Natural killer cell (primary cell): ENCODE data around the gene COLQ. TPM values are rescaled to one million over a fixed set of nuclear protein-coding genes. Genes with fewer than 3 reads are reported as not detected.

Experiments used
- ATAC-seq, 3 donors: fragments of 150-1000 bp in 2 of 3; fragments of 200-7000 bp in 1 of 3; cut with Tn5 transposase; 1 replicate in 1 of 3; 2 replicates in 2 of 3; pipeline ENCODE4 v1.10.0; 2021; ENCODE audit warnings: mild to moderate bottlenecking in 2 of 3, moderate library complexity in 2 of 3
- DNase-seq, 2 donors: peaks; one replicate each; pipeline versions ENCODE4 v3.0.0 to v3.0.0-alpha.2; 2013 to 2021; ENCODE audit warnings: mixed read lengths in 1 of 2
- H3K27ac ChIP-seq: one replicate; pipeline ENCODE4 v1.5.1; 2013; ENCODE audit warnings: mild to moderate bottlenecking, low read length
- H3K27me3 ChIP-seq: one replicate; pipeline ENCODE4 v1.6.1; 2013; ENCODE audit warnings: low read length; ENCODE audit not compliant: control insufficient read depth, insufficient read depth
- H3K36me3 ChIP-seq: one replicate; pipeline ENCODE4 v1.6.1; 2013; ENCODE audit warnings: low read length; ENCODE audit not compliant: control insufficient read depth, insufficient read depth
- H3K4me1 ChIP-seq: one replicate; pipeline ENCODE4 v1.6.1; 2013; ENCODE audit warnings: low read length; ENCODE audit not compliant: control insufficient read depth, insufficient read depth
- H3K4me3 ChIP-seq: one replicate; pipeline ENCODE4 v1.5.1; 2013; ENCODE audit warnings: low read length
- H3K9me3 ChIP-seq: one replicate; pipeline ENCODE4 v1.6.1; 2013; ENCODE audit warnings: low read length; ENCODE audit not compliant: control insufficient read depth, insufficient read depth
- H3K27ac Mint-ChIP-seq, 2 donors: one replicate each; pipeline ENCODE4 v1.8.0; 2022; ENCODE audit warnings: mild to moderate bottlenecking in 2 of 2, mixed read lengths in 2 of 2, moderate library complexity in 1 of 2
- H3K27me3 Mint-ChIP-seq, 2 donors: one replicate each; pipeline ENCODE4 v1.8.0; 2022; ENCODE audit warnings: low read depth in 2 of 2, mixed read lengths in 2 of 2
- H3K36me3 Mint-ChIP-seq: one replicate; pipeline ENCODE4 v1.8.0; 2022; ENCODE audit warnings: mixed read lengths
- H3K4me1 Mint-ChIP-seq, 2 donors: one replicate each; pipeline ENCODE4 v1.8.0; 2022; ENCODE audit warnings: mixed read lengths in 2 of 2
- H3K4me3 Mint-ChIP-seq: one replicate; pipeline ENCODE4 v1.8.0; 2022; ENCODE audit warnings: mild to moderate bottlenecking, moderate library complexity, mixed read lengths
- H3K9me3 Mint-ChIP-seq, 2 donors: one replicate each; pipeline ENCODE4 v1.8.0; 2022; ENCODE audit warnings: mixed read lengths in 2 of 2
- WGBS: methylation state at CpG from one replicate; pipeline ENCODE4 v1.1.7; 2013; ENCODE audit warnings: missing lambda C conversion rate; ENCODE audit not compliant: insufficient coverage; 5-methylcytosine and 5-hydroxymethylcytosine counted together
- intact Hi-C: fragments of 100-400 bp; cut with micrococcal nuclease; formaldehyde crosslinking; loops from one replicate; pipeline ENCODE4 v1.14.2; 2022
- total RNA-seq, 4 donors: library from RNA; stranded (reverse); fragments of 120-200 nt in 1 of 4; gene quantifications; one replicate each; pipeline versions ENCODE4 v1.2.3 to v1.2.4, GENCODE V29; 2013 to 2022
- TF ChIP-seq, protein P1 (sequence below): fragments of 200-600 bp; IDR thresholded peaks from one replicate; pipeline ENCODE4 v1.8.0; 2022; ENCODE audit warnings: antibody characterized with exemption

COLQ gene
- total RNA-seq, 3 donors from 2014 or later (not counting 1 experiment from before 2014, with no cell fraction given) = 37.7 to 60.7 (median 55.8) TPM

DNA sequence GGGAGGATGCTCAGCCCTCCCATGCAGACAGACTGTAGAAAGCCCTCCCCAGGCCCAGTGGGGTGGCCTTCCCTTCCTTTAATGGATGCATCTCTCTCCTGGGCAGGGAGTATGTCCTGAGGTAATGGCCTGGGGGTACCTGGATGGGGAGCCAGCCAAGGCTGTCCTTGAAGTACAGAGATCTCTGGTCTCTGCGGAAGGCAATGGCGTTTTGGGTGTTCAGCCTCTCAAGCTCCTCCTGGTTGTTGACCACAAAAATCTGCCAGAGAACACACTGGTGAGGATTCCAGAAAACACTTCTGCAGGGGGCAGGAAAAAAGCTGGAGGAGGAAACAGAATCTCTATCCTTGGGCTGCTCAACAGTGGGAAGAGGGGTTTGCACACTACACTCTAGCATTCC lies 65.2 kb downstream of the COLQ start:
- Histone ChIP-seq H3K36me3 (peaks cover 7% of the 10 kb centered on the region), H3K27me3 (no peaks in the 10 kb centered on the region), H3K4me3 (no peak overlapping the region), H3K9me3 (peaks cover 5% of the 10 kb centered on the region), H3K4me1 (peaks cover 30% of the 10 kb centered on the region), H3K27ac (no peak overlapping the region)
- Mint-ChIP-seq H3K27ac (no peak overlapping the region), H3K27me3 (no peaks in the 10 kb centered on the region), H3K4me3 (no peak overlapping the region), H3K36me3 (peaks cover 6% of the 10 kb centered on the region), H3K4me1 (peaks cover 31 to 35% of the 10 kb centered on the region in 2 donors), H3K9me3 (no peaks in the 10 kb centered on the region)
- DNase-seq (no peak), ATAC-seq (no peak)
- TF ChIP-seq, protein P1, sequence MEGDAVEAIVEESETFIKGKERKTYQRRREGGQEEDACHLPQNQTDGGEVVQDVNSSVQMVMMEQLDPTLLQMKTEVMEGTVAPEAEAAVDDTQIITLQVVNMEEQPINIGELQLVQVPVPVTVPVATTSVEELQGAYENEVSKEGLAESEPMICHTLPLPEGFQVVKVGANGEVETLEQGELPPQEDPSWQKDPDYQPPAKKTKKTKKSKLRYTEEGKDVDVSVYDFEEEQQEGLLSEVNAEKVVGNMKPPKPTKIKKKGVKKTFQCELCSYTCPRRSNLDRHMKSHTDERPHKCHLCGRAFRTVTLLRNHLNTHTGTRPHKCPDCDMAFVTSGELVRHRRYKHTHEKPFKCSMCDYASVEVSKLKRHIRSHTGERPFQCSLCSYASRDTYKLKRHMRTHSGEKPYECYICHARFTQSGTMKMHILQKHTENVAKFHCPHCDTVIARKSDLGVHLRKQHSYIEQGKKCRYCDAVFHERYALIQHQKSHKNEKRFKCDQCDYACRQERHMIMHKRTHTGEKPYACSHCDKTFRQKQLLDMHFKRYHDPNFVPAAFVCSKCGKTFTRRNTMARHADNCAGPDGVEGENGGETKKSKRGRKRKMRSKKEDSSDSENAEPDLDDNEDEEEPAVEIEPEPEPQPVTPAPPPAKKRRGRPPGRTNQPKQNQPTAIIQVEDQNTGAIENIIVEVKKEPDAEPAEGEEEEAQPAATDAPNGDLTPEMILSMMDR = no peak
- 95% methylated on average over 2 of the region's 2 CpGs for WGBS
- intact Hi-C loops = no loop called here

- H3K4me1 ChIP-seq = peaks cover 30% of the 10 kb centered on the region
- ATAC-seq (no peak), DNase-seq (no peak)
- H3K27ac ChIP-seq = no peak overlapping the region
- Mint-ChIP-seq H3K4me1 (peaks cover 31 to 35% of the 10 kb centered on the region in 2 donors), H3K36me3 (peaks cover 6% of the 10 kb centered on the region), H3K9me3 (no peaks in the 10 kb centered on the region), H3K4me3 (no peak overlapping the region), H3K27me3 (no peaks in the 10 kb centered on the region), H3K27ac (no peak overlapping the region)
- no peaks in the 10 kb centered on the region for H3K27me3 ChIP-seq
- no peak overlapping the region for H3K4me3 ChIP-seq
- intact Hi-C loops = no loop called here
- WGBS = 92% methylated on average over 7 of the region's 7 CpGs
- TF ChIP-seq, protein P1 = no peak
- H3K9me3 ChIP-seq = peaks cover 5% of the 10 kb centered on the region
- H3K36me3 ChIP-seq = peaks cover 7% of the 10 kb centered on the region
Observed at GRCh38 chr3:15455756-15456155, 65.8 kb downstream of the COLQ start.

DNA sequence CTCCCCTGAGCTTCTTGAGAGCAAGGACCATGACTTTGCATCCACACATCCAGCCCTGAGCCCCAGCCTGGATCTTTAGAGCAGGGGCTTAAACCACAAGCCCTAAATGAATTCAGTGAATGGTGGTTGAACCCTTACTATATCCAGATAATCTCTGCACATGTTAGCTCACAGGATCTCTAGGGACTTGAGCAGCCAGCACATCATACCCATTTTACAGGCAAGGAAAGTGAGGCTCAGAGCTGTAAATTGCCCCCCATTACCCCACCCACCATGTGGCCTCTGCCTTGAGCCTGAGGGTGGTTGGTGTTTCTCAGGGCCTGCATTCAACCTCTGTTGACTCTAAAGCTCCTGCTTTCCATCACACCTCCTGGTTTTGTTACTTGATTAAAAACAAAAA lies 66.5 kb downstream of the COLQ start:
- no peak for DNase-seq

More for the DNA sequence above, 66.5 kb downstream of the COLQ start:
- no peaks in the 10 kb centered on the region for H3K27me3 ChIP-seq
- peaks cover 7% of the 10 kb centered on the region for H3K36me3 ChIP-seq
- intact Hi-C loops = no loop called here
- Mint-ChIP-seq H3K4me3 (no peak overlapping the region), H3K9me3 (no peaks in the 10 kb centered on the region), H3K4me1 (peaks cover 31 to 35% of the 10 kb centered on the region in 2 donors), H3K27ac (no peak overlapping the region), H3K36me3 (peaks cover 6% of the 10 kb centered on the region), H3K27me3 (no peaks in the 10 kb centered on the region)
- no peak for ATAC-seq
- H3K9me3 ChIP-seq = peaks cover 5% of the 10 kb centered on the region
- no peak overlapping the region for H3K4me3 ChIP-seq
- no peak overlapping the region for H3K27ac ChIP-seq
- TF ChIP-seq, protein P1 = no peak
- H3K4me1 ChIP-seq = peaks cover 30% of the 10 kb centered on the region
